H1 (cell line): Measurements from ENCODE around the gene CDK9. TPM values are rescaled to one million over a fixed set of nuclear protein-coding genes. Genes with fewer than 3 reads are reported as not detected.

Experiments used
- ASH2L ChIP-seq: fragments of 200-600, 300-600 bp; sonication (generic); IDR thresholded peaks from one replicate; pipeline ENCODE4 v1.7.1; 2017; ENCODE audit warnings: low read length
- CBX8 ChIP-seq: fragments of 300-800, 300-1000 bp; sonication (generic); IDR thresholded peaks from 2 replicates; pipeline ENCODE4 v1.7.1; 2016; ENCODE audit warnings: low read depth, low read length, borderline replicate concordance
- GTF2F1 ChIP-seq: IDR thresholded peaks from 2 replicates; pipeline ENCODE4 v1.6.1; 2012; ENCODE audit warnings: low read depth, low read length, improper control_type of control experiment, borderline replicate concordance
- KDM1A ChIP-seq: fragments of 200-600, 300-600 bp; sonication (generic); IDR thresholded peaks from 2 replicates; pipeline ENCODE4 v1.7.1; 2016; ENCODE audit warnings: mild to moderate bottlenecking, low read length, borderline replicate concordance
- MAX ChIP-seq: IDR thresholded peaks from 2 replicates; pipeline ENCODE4 v1.6.1; 2012; ENCODE audit warnings: inconsistent platforms
- NRF1 ChIP-seq: IDR thresholded peaks from 2 replicates; pipeline ENCODE4 v1.6.1; 2011; ENCODE audit warnings: mild to moderate bottlenecking, low read depth, low read length, improper control_type of control experiment
- POU5F1 ChIP-seq: IDR thresholded peaks from 2 replicates; pipeline ENCODE4 v1.6.1; 2011; ENCODE audit warnings: low read depth, mild to moderate bottlenecking, low read length, moderate library complexity
- polyA plus RNA-seq, 7 experiments: library from polyadenylated mRNA; depleted of rRNA in 3 of 7; stranded (reverse) in 5 of 7; unstranded in 2 of 7; fragments of >200 nt in 5 of 7; fragments of 200-250 nt in 2 of 7; gene quantifications; 1 replicate in 5 of 7; 2 replicates in 1 of 7; 4 replicates in 1 of 7; pipeline versions ENCODE4 v1.2.1 to v1.2.3, GENCODE V29; 2011 to 2013; ENCODE audit warnings: missing spikeins in 2 of 7, mixed read lengths in 2 of 7
- total RNA-seq: library from RNA; stranded (reverse); fragmentation: NEBNext Ultra II Directional; extraction: Animal tissue kit (Norgen Biotek cat#: 25700); gene quantifications from 2 replicates; pipeline ENCODE4 v1.2.1, GENCODE V29; 2021

CDK9 gene
- total and polyA plus RNA-seq, 2 of the 8 experiments (the other 6 are each of a cell fraction or from before 2014, with no cell fraction given): 69.1 to 87.5 TPM

- TF ChIP-seq NRF1 (no peak), KDM1A (no peak), CBX8 (no peak), MAX (no peak), ASH2L (no peak), GTF2F1 (no peak), POU5F1 (no peak)
Measured at GRCh38 chr9:127783111-127784008, 2.5 kb upstream of the CDK9 start (continued).
